Thyroid gland (tissue), 4 donors: Measurements from ENCODE around the gene FBXO40.

Experiments
- POLR2A ChIP-seq, 2 donors: fragments of 450-650 bp; IDR thresholded peaks; one replicate each; pipeline ENCODE4 v1.6.1; 2017; ENCODE audit warnings: antibody characterized with exemption in 2 of 2, mild to moderate bottlenecking in 2 of 2, moderate library complexity in 1 of 2
- TF ChIP-seq, protein P1 (sequence below), 6 experiments: fragments of 200-600 bp in 3 of 6; fragments of 450-650 bp in 3 of 6; sonication (generic) in 3 of 6; IDR thresholded peaks; one replicate each; pipeline ENCODE4 v1.5.1; 2016 to 2019; ENCODE audit warnings: antibody characterized with exemption in 6 of 6, mild to moderate bottlenecking in 2 of 6, inconsistent platforms in 1 of 6, moderate library complexity in 1 of 6

DNA sequence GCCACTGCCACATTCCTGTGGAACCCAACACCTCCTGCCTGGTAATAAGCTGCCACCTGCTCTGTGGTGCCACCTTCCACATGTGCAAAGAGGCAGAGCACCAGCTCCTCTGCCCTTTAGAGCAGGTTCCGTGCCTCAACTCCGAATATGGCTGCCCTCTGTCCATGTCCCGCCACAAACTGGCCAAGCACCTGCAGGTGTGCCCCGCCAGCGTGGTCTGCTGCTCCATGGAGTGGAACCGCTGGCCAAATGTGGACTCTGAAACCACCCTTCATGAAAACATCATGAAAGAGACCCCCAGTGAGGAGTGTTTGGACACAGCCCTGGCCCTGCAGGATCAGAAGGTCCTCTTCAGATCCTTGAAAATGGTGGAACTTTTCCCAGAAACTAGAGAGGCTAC is 28.3 kb downstream of the FBXO40 start:
- TF ChIP-seq, protein P1, sequence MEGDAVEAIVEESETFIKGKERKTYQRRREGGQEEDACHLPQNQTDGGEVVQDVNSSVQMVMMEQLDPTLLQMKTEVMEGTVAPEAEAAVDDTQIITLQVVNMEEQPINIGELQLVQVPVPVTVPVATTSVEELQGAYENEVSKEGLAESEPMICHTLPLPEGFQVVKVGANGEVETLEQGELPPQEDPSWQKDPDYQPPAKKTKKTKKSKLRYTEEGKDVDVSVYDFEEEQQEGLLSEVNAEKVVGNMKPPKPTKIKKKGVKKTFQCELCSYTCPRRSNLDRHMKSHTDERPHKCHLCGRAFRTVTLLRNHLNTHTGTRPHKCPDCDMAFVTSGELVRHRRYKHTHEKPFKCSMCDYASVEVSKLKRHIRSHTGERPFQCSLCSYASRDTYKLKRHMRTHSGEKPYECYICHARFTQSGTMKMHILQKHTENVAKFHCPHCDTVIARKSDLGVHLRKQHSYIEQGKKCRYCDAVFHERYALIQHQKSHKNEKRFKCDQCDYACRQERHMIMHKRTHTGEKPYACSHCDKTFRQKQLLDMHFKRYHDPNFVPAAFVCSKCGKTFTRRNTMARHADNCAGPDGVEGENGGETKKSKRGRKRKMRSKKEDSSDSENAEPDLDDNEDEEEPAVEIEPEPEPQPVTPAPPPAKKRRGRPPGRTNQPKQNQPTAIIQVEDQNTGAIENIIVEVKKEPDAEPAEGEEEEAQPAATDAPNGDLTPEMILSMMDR (IDR thresholded peaks at IDR 0.05), result no peak
- TF ChIP-seq POLR2A (IDR thresholded peaks at IDR 0.05), result no peak
